GM15510 (cell line): ENCODE data around the gene F11.

Source experiments
- POLR2A ChIP-seq: IDR thresholded peaks from 3 replicates; pipeline ENCODE4 v1.6.1; 2011; ENCODE audit warnings: borderline replicate concordance; ENCODE audit not compliant: insufficient read length; ENCODE audit errors: extremely low read depth

The F11 gene

DNA sequence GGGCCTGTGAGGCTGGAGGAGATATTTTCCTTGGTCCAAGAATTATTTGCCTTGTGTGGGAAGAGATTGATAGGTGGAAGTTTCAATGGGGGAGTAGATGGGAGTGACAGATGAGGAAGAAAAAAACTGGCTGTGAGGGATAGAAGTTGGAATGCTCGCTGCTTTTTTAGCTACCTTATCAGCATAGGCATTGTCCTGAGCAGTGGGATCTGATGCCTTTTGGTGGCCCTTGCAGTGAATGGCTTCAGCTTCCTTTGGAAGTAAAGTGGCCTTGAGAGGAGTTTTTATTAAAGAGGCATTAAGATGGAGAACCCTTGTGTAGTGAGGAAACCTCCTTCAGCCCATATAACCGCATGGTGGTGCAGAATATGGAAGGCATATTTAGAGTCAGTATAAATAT lies 22.7 kb upstream of the F11 start:
- no peak for TF ChIP-seq POLR2A

DNA sequence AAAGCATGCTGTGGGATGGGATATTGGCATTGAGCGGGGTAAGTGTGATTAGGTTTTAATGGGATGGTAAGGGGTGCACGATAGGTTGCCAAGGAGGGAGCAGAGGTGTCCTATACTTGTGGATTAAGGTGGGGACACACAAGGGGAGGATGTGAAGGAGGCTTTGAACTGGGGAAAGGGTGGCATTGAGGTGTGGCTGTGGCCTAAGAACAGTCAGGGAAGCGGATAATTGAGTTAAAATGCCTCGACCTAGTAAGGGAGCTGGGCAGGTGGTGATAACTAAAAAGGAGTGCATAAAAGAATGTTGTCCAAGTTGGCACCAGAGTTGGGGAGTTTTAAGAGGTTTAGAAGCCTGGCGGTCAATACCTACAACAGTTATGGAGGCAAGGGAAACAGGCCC lies 21.2 kb upstream of the F11 start:
- no peak for TF ChIP-seq POLR2A

DNA sequence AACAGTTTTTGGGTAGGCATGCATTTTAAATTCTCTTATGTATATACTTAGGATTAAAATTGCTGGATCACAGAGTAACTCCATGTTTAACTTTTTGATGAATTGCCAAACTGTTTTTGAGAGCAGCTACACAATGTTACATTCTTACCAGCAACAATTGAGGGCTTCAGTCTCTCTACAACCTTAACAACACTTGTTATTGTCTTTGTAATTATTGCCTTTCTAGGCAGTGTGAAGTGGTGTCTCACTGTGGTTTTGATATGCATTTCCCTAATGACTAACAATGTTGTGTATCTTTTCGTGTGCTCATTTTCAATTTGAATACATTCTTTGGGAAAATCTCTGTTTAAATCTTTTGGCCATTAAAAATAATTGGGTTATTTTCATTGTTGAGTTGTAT lies 17.3 kb upstream of the F11 start:
- no peak for TF ChIP-seq POLR2A

DNA sequence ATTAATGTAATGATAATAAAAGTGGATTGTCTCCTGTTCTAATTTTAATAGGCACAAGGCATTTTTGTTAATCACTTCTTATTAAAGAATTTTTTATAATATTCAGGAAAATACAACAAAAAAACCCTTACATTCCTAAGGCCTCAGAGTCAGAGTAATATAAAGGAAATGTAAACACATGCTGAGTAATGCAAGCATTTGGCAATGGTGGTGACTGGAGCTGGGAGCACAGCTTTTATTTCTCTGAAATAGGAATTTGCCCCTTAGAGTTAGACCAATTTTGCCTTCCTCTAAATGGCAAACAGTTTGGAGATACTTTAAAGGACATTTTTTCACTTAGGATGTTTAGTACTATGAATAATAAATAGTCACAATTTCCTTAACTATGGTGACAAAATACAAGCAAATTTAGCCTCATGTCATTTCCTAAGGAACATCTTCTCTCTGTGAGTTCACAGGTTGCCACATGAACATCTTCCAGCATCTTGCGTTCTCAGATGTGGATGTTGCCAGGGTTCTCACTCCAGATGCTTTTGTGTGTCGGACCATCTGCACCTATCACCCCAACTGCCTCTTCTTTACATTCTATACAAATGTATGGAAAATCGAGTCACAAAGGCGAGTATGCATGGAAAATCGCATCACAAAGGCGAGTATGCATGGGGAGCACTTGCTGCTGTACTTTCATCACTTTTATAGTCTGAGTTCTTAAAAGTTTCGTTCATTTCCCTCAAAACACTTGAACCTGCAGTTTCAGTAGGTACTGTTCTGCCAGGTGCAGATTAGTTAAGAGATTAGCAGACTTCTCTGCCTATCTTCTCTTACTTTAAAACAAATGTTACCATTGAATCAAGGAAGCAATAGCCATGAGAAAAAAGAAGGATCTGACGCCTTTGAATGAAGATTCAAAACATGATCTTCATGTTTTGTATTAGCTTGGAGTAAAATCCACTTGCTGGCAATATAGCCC lies 15.9 kb upstream of the F11 start:
- TF ChIP-seq POLR2A: no peak

DNA sequence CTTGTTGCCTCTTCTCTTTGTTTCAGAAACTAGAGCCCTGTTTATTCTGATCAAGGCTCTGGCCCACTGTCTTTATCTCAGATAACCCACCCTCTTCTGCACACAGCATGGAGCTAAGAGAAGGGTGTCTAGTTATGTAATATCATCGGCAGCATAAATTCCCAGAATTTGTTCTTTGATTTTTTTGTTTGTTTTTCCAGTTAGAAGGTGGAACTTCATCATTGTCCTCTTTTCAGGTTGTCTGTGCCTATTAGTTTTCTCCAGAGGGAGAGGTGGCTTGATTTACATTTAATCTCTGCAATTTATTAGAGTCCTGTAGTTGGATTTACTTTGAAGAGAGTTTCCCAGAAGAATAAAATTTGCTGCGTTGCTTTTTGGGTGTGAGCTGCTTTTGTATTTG lies 15.2 kb upstream of the F11 start:
- no peak for TF ChIP-seq POLR2A

DNA sequence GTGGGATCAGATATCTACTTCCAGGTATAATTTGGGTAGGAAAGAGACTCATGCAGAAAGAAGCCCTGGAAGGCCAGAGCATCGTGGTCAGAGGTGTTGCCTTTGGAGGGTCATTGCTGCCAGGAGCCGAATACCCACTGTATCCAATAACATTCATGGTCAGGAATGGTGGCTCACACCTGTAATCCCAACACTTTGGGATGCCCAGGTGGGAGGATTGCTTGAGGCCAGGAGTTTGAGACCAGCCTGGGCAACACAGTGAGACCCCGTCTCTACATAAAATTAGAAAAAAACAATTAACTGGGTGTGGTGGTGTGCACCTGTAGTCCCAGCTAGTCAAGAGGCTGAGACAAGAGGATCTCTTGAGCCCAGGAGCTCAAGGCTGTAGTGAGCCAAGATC lies 10.9 kb upstream of the F11 start:
- no peak for TF ChIP-seq POLR2A

DNA sequence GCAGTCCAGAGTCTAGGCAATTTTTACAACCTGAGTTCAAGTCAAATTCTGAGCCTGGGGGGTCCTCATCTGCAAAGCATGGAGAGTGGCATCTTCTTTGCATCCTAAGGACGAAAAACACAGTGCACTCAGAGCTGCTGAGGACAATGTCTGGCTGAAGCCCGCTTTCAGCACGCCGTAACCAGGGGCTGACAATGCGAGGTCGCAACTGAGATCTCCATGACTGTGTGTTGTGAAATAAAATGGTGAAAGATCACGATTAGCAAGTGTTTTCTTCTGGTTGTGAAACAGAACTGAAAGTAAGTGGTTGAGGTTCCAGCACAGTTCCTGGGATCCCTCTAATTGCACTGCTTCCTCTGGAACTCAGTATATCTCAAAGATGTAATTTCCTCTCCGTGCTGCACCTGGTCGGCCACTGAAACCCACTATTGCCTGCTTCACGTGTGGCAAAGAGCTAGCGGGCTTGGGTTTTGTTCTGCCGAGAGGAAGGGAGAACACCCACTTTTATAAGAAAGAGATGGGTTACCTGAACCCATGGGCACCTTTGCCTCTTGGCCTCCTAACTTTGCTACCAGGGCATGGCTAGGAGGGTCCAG lies 7.7 kb upstream of the F11 start:
- TF ChIP-seq POLR2A: no peak

DNA sequence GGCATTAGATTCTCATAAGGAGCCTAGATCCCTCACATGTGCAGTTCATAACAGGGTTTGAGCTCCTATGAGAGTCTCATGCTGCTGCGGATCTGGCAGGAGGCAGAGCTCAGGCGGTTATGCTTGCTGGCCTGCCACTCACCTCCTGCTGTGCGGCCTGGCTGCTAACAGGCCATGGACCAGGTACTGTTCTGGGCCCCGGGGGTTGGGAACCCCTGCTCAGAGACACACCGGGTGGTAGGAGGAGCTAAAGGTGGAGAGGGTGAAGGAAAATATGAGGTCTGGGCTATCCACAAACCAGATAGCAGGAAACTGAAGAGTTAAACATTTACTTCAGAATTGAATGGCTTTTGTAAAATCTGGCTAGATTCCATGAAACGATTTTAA lies 5.9 kb upstream of the F11 start:
- no peak for TF ChIP-seq POLR2A

DNA sequence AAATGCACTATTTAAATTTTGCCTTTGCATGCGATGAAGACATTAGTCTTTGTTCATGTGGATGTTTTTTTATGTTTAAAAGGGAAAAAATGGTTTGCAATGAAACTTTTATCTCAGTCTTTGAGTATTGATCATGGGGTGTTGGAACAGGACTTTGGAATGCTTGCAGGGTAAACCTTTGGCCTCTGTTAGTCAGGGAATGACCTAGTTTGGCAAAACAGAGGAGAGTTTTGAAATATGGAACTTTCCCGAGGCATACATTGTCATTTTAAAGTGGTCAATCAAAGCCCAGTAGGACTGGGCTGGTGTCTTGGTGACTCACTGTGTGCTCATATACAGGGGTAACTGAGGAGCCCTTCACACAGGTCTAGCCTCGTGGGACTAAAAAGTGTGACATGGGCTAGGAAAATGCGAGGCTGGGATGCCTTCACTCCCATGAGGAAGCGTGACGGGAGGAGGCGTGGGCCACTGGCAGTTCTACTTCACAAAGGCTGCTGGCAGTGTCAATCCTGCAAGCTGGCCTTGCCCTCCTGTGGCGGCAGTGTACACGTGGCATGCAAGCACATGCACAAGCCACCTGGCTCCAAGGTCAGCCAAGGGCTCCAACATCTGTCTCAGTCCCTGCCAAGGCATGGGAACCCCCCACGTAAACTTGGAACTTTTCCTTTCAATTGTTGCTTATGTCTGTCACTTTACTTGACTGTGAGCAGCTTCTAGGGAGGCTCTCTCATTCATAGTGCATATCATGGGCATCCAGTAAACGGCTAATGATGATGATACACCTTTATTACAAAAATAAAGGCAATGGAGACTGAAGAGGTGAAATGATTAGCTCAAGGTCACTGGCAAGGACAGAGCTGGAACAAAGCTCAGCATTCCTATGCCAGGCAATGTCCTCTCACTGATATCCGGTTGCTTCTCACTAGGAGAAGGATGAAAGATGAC lies 5.2 kb upstream of the F11 start:
- no peak for TF ChIP-seq POLR2A

DNA sequence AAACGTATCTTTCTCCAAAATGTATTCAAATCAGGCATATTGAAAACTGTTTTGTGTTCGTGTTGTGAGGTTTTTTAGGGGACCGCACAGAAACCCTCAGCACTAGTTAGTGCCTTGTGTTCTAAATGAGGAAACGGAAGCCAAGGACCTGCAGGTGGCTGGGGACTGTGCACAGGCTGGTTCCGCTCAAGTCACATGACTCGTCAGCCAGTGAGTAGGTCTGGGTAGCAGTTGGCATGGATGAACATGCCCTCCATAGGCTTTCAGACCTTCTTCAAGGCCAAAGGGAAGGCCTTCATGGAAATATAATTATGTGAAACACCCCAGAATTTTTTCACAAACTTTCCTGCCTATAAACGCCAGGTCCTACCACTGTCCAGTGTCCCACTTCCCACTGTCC lies 1.3 kb upstream of the F11 start:
- no peak for TF ChIP-seq POLR2A

DNA sequence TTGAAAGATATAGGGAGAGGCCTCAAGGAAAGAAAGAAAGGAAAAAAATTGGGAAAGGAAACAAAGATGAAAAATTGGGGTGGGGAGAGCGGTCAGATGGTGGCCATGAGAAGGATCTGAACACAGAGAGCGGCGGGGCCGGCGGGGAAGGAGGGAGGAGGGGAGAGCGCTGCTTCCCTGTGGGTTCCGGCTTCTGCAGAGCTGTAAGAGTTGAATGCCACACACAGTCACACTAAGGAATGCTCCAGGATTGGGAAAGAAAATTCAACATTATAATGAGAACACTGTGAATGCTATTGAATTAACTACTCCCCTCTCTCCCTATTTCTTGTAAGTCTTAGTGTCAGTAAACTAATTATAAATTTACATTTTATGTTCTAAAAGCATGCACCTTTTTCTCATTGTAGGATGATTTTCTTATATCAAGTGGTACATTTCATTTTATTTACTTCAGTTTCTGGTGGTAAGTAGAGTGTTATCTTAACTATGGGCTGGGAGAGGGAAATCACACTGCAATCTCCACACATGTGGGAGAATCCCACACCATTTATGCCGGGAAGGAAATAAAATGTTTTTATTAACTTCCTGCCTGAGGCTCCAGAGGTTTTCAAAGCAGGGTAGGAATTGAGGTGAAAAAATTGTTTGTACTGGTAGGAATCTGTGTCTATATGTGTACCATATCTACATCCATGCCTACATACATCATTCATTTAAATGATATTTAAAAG lies 904 bp downstream of the F11 start:
- TF ChIP-seq POLR2A: no peak

DNA sequence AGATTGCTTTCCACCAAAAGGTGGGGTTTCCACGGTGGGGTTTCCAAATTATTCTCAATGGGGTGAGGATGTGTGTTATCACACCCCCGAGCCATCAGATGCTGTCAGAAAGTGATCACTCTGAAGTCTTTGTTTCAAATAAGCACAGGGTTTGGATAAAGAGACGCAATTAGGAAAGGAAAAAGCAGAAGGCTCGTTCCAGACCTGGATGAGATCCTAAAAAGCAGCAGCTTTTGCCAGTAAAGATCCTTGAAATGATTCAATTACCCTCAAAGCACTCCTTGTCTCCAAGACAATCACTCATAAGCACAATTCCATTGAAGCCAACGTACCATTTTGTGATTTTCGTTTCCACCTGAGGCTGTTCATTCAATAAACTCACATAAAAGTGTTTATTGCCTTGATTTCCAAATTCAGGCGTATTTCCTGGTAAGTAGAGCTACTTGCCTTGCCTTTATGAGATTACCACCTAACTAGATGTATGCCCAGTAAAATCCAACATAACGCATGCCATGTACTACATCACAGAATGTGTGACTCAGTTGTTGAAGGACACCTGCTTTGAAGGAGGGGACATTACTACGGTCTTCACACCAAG lies 5.2 kb downstream of the F11 start:
- no peak for TF ChIP-seq POLR2A

DNA sequence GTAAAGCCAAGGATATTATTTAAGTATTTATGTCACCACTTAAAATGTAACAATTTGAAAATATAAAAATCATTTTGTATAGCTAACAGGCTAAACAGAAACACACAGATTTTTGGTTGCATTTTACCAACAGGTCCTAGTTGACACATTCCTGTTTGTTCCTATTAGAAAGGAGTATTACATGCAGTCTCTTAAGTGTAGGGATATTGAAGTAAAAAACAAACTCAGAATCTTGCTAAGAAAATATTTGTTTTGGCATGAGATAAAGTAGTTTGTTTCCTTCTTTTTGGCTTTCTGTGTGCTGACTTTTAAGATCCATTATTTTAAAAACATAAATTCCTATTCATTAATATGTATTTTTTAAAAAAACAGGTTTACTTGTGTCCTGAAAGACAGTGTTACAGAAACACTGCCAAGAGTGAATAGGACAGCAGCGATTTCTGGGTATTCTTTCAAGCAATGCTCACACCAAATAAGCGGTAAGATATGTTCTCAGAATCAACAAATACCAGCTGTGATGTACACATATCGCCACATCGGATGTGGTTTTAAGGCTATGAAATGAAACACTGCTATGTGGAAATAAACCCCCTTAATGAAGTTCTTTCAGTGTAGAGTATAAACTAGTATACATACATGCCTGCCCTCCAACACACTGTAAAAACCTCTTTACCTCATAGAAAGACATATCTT lies 6.9 kb downstream of the F11 start:
- TF ChIP-seq POLR2A: no peak
